Upper lobe of left lung (tissue), 4 donors: ENCODE results near the gene NEURL3.

ENCODE experiments used
- EP300 ChIP-seq, 4 donors: sonication (generic); formaldehyde crosslinking; IDR thresholded peaks; one replicate each; pipeline ENCODE4 v1.5.1; 2017; ENCODE audit warnings: antibody characterized with exemption in 4 of 4, control low read depth in 2 of 4
- POLR2A ChIP-seq, 4 donors: fragments of 450-650 bp; IDR thresholded peaks; one replicate each; pipeline ENCODE4 v1.5.1; 2016 to 2017; ENCODE audit warnings: antibody characterized with exemption in 4 of 4, mild to moderate bottlenecking in 2 of 4
- POLR2AphosphoS5 ChIP-seq, 2 donors: sonication (generic); formaldehyde crosslinking; IDR thresholded peaks; one replicate each; pipeline ENCODE4 v1.5.1; 2017; ENCODE audit warnings: antibody characterized with exemption in 2 of 2
- TF ChIP-seq, protein P1 (sequence below), 6 experiments: fragments of 450-650 bp in 4 of 6; fragments of 200-600 bp in 2 of 6; sonication (generic) in 2 of 6; IDR thresholded peaks; one replicate each; pipeline ENCODE4 v1.5.1; 2016 to 2019; ENCODE audit warnings: antibody characterized with exemption in 6 of 6

DNA sequence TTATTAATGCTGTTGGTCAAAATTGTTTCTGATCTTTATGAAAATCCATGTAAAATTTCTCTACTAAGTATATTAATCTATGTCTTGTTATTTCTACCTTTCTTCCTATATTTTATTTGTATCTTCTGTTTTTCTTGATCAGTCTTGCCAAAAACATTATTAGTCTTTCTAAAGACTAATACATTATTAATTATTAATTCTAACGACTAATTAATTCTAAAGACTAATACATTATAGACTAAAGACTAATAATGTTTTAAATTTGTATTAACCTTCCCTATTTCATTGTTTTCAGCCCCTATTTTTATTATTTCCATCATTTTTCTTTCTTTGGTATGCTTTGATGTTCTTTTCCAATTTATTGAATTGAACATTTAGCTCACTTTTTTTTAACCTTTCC is 27.7 kb downstream of the NEURL3 start:
- TF ChIP-seq POLR2A (IDR thresholded peaks at IDR 0.05) (no peak), POLR2AphosphoS5 (IDR thresholded peaks at IDR 0.05) (no peak), EP300 (IDR thresholded peaks at IDR 0.05) (no peak)
- TF ChIP-seq, protein P1, sequence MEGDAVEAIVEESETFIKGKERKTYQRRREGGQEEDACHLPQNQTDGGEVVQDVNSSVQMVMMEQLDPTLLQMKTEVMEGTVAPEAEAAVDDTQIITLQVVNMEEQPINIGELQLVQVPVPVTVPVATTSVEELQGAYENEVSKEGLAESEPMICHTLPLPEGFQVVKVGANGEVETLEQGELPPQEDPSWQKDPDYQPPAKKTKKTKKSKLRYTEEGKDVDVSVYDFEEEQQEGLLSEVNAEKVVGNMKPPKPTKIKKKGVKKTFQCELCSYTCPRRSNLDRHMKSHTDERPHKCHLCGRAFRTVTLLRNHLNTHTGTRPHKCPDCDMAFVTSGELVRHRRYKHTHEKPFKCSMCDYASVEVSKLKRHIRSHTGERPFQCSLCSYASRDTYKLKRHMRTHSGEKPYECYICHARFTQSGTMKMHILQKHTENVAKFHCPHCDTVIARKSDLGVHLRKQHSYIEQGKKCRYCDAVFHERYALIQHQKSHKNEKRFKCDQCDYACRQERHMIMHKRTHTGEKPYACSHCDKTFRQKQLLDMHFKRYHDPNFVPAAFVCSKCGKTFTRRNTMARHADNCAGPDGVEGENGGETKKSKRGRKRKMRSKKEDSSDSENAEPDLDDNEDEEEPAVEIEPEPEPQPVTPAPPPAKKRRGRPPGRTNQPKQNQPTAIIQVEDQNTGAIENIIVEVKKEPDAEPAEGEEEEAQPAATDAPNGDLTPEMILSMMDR (IDR thresholded peaks at IDR 0.05), result no peak
